ENCODE data around the gene CLPX. TPM values are rescaled to one million over a fixed set of nuclear protein-coding genes. Genes with fewer than 3 reads are reported as not detected.

The CLPX gene
- total and polyA plus RNA-seq, 11 donors, result 11.2 to 64.8 (median 54.0) TPM

- peaks cover 0 to 48% (median 6%) of the 10 kb centered on the region in 12 donors for H3K4me1 ChIP-seq
- intact Hi-C loops (cut with DNase I), result loop anchor here in 1 of 10 donors (10.0 kb wide), 1 partner anchor 172 kb away; no protein-coding TSS in a partner anchor
- ATAC-seq, result peak in 2 of 4 donors; percentile 43 to 70
- H3K27me3 ChIP-seq, result no peaks in the 10 kb centered on the region
- peak in 1 of 5 donors; percentile 61 for DNase-seq
- H3K9me3 ChIP-seq, result no peaks in the 10 kb centered on the region
- no peak overlapping the region for H3K4me3 ChIP-seq
- no peak for TF ChIP-seq POLR2A (IDR thresholded peaks at IDR 0.05)
- TF ChIP-seq, protein P1, sequence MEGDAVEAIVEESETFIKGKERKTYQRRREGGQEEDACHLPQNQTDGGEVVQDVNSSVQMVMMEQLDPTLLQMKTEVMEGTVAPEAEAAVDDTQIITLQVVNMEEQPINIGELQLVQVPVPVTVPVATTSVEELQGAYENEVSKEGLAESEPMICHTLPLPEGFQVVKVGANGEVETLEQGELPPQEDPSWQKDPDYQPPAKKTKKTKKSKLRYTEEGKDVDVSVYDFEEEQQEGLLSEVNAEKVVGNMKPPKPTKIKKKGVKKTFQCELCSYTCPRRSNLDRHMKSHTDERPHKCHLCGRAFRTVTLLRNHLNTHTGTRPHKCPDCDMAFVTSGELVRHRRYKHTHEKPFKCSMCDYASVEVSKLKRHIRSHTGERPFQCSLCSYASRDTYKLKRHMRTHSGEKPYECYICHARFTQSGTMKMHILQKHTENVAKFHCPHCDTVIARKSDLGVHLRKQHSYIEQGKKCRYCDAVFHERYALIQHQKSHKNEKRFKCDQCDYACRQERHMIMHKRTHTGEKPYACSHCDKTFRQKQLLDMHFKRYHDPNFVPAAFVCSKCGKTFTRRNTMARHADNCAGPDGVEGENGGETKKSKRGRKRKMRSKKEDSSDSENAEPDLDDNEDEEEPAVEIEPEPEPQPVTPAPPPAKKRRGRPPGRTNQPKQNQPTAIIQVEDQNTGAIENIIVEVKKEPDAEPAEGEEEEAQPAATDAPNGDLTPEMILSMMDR (IDR thresholded peaks at IDR 0.05), result no peak
- no peak overlapping the region for H3K27ac ChIP-seq
- H3K36me3 ChIP-seq, result no peaks in the 10 kb centered on the region
- 61 to 80% (median 78%) methylated on average over 2 of the region's 2 CpGs for WGBS, 4 donors
Observed at GRCh38 chr15:65213241-65213640, 28.1 kb upstream of the CLPX start.

DNA sequence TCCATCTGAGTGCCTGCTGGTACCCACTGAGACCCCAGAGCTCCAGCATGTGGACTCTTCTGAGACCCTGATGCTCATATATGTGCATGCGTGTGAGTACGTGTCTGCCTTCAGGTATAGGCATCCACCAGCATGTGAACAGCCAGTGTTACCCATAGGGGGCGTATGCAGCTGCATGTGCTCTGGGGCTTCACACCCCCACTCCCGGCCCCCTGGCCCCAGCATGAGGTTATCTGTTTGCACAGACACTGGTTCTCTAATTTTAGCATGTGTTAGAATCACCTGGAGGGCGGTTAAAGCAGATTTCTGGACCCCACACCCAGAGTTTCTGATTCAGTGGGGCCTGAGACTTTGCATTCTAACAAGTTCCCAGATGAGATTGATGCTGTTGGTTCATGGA, 27.0 kb upstream of the CLPX start:
- 67 to 77% (median 72%) methylated on average over 5 of the region's 5 CpGs for WGBS, 4 donors
- Histone ChIP-seq H3K36me3 (no peaks in the 10 kb centered on the region), H3K4me3 (no peak overlapping the region), H3K4me1 (peaks cover 0 to 48% (median 6%) of the 10 kb centered on the region in 12 donors), H3K9me3 (no peaks in the 10 kb centered on the region), H3K27ac (peak overlapping the region in 6 of 12 donors; percentile 4 to 62 (median 48)), H3K27me3 (no peaks in the 10 kb centered on the region)
- no peak for DNase-seq
- intact Hi-C loops (cut with DNase I), result loop anchor here in 1 of 10 donors (10.0 kb wide), 1 partner anchor 173 kb away; no protein-coding TSS in a partner anchor
- TF ChIP-seq, protein P1 (IDR thresholded peaks at IDR 0.05), result peak in 7 of 12 donors; percentile 12 to 38 (median 21)
- TF ChIP-seq POLR2A (IDR thresholded peaks at IDR 0.05), result no peak
- ATAC-seq, result no peak

DNA sequence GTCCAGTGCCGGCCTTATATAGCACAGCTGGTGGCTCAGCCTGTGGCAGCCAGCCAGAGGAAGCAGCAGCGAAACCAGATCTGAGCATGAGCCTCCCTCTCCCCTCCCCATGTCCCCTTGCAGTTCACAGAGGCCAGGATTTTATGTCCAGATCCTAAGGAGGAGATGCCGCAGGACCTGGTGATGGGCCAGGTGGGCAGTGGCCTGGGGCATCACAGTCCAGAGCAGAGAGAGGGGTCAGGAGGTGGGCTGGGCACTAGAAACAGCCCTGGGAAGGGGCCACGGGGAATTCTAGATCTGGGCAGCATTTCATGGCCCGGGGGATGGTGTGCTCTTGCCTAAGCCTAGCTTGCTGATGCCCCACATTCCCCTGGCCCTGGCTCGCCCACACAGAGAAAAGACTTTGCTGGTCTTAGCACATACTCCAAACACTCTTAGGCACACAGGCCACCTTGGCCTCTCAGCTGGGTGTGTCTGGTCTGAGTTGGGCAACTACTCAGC, 26.4 kb upstream of the CLPX start:
- DNase-seq (peak; percentile 33 to 76 (median 61)), ATAC-seq (peak in 3 of 4 donors; percentile 49 to 70 (median 59))
- intact Hi-C loops (cut with DNase I), result loop anchor here in 1 of 10 donors (10.0 kb wide), 1 partner anchor 173 kb away; no protein-coding TSS in a partner anchor
- 42 to 55% (median 49%) methylated on average over 6 of the region's 6 CpGs for WGBS, 4 donors
- TF ChIP-seq POLR2A (IDR thresholded peaks at IDR 0.05), result no peak
- TF ChIP-seq, protein P1 (IDR thresholded peaks at IDR 0.05), result no peak
- Histone ChIP-seq H3K27ac (peak overlapping the region in 9 of 12 donors; percentile 4 to 62 (median 45)), H3K9me3 (no peaks in the 10 kb centered on the region), H3K36me3 (no peaks in the 10 kb centered on the region), H3K4me1 (peaks cover 0 to 48% (median 6%) of the 10 kb centered on the region in 12 donors), H3K27me3 (no peaks in the 10 kb centered on the region), H3K4me3 (peak overlapping the region in 2 of 12 donors; percentile 14 to 20)

- TF ChIP-seq, protein P1 (IDR thresholded peaks at IDR 0.05), result no peak
- TF ChIP-seq POLR2A (IDR thresholded peaks at IDR 0.05), result no peak
- ATAC-seq (peak in 1 of 4 donors; percentile 16), DNase-seq (no peak)
- H3K27me3 ChIP-seq, result no peaks in the 10 kb centered on the region
- no peaks in the 10 kb centered on the region for H3K36me3 ChIP-seq
- peak within 1 kb of the TSS in 9 of 12 donors; percentile 4 to 68 (median 50) for H3K27ac ChIP-seq
- WGBS, 4 donors, result 51 to 62% (median 56%) methylated on average over 7 to 8 of the region's 8 CpGs
- peak within 1 kb of the TSS in 3 of 12 donors; percentile 14 to 20 (median 16) for H3K4me3 ChIP-seq
- intact Hi-C loops (cut with DNase I), result loop anchor here in 1 of 10 donors (10.0 kb wide), 1 partner anchor 174 kb away; no protein-coding TSS in a partner anchor
- H3K9me3 ChIP-seq, result no peaks in the 10 kb centered on the region
- H3K4me1 ChIP-seq, result peaks cover 0 to 48% (median 6%) of the 10 kb centered on the region in 12 donors
Observed at GRCh38 chr15:65210770-65211481, 25.8 kb upstream of the CLPX start, which contains the start of gene CILP. Gene CILP (minus strand): TSS chr15:65211473. CDS start chr15:65209755, 1,718 bp downstream.
